H1 (cell line): Measurements from ENCODE around the gene RTKN. TPM values are rescaled to one million over a fixed set of nuclear protein-coding genes. Genes with fewer than 3 reads are reported as not detected.

Experiments used
- BCL11A ChIP-seq, 2 experiments: IDR thresholded peaks; one replicate each; pipeline ENCODE4 v1.6.1; 2011; ENCODE audit warnings: low read depth in 2 of 2, low read length in 2 of 2, mild to moderate bottlenecking in 2 of 2
- CEBPB ChIP-seq: IDR thresholded peaks from 2 replicates; pipeline ENCODE4 v1.6.1; 2012; ENCODE audit warnings: low read depth, low read length
- CHD2 ChIP-seq: IDR thresholded peaks from 2 replicates; pipeline ENCODE4 v1.6.1; 2012; ENCODE audit warnings: low read length, improper control_type of control experiment
- CTBP2 ChIP-seq: IDR thresholded peaks from 2 replicates; pipeline ENCODE4 v1.7.0; 2011; ENCODE audit warnings: borderline replicate concordance, mild to moderate bottlenecking, moderate library complexity, mixed read lengths, low read length; ENCODE audit not compliant: insufficient read depth, insufficient read length
- HDAC6 ChIP-seq: IDR thresholded peaks from one replicate; pipeline ENCODE4 v1.7.1; 2012; ENCODE audit warnings: low read depth, mild to moderate bottlenecking, inconsistent platforms, low read length, moderate library complexity
- JUND ChIP-seq: IDR thresholded peaks from 2 replicates; pipeline ENCODE4 v1.6.1; 2011; ENCODE audit warnings: mild to moderate bottlenecking, improper control_type of control experiment, low read length
- POLR2A ChIP-seq, 2 experiments: IDR thresholded peaks; 1 replicate in 1 of 2; 2 replicates in 1 of 2; pipeline ENCODE4 v1.6.1; 2011; ENCODE audit warnings: low read depth in 2 of 2, low read length in 2 of 2, mild to moderate bottlenecking in 2 of 2; ENCODE audit errors: control extremely low read depth in 1 of 2
- POU5F1 ChIP-seq: IDR thresholded peaks from 2 replicates; pipeline ENCODE4 v1.6.1; 2011; ENCODE audit warnings: low read depth, mild to moderate bottlenecking, low read length, moderate library complexity
- RBBP5 ChIP-seq: IDR thresholded peaks from 2 replicates; pipeline ENCODE4 v1.7.1; 2012; ENCODE audit warnings: low read depth, mild to moderate bottlenecking, inconsistent platforms, low read length, moderate library complexity, borderline replicate concordance
- SP2 ChIP-seq: IDR thresholded peaks from 2 replicates; pipeline ENCODE4 v1.6.1; 2012; ENCODE audit warnings: mild to moderate bottlenecking, low read length, inconsistent platforms
- SP4 ChIP-seq: IDR thresholded peaks from 2 replicates; pipeline ENCODE4 v1.6.1; 2012; ENCODE audit warnings: low read length, inconsistent platforms
- SRF ChIP-seq: IDR thresholded peaks from 2 replicates; pipeline ENCODE4 v1.6.1; 2011; ENCODE audit warnings: mild to moderate bottlenecking, low read depth, low read length, moderate library complexity
- polyA plus RNA-seq, 7 experiments: library from polyadenylated mRNA; depleted of rRNA in 3 of 7; stranded (reverse) in 5 of 7; unstranded in 2 of 7; fragments of >200 nt in 5 of 7; fragments of 200-250 nt in 2 of 7; gene quantifications; 1 replicate in 5 of 7; 2 replicates in 1 of 7; 4 replicates in 1 of 7; pipeline versions ENCODE4 v1.2.1 to v1.2.3, GENCODE V29; 2011 to 2013; ENCODE audit warnings: missing spikeins in 2 of 7, mixed read lengths in 2 of 7
- total RNA-seq: library from RNA; stranded (reverse); fragmentation: NEBNext Ultra II Directional; extraction: Animal tissue kit (Norgen Biotek cat#: 25700); gene quantifications from 2 replicates; pipeline ENCODE4 v1.2.1, GENCODE V29; 2021
- TF ChIP-seq, protein P1 (sequence below): fragments of 300-600 bp; sonication (generic); IDR thresholded peaks from 2 replicates; pipeline ENCODE4 v1.7.1; 2012; ENCODE audit warnings: low read length, moderate library complexity, mild to moderate bottlenecking, inconsistent platforms; ENCODE audit not compliant: insufficient replicate concordance

RTKN gene
- total and polyA plus RNA-seq, 2 of the 8 experiments (the other 6 are each of a cell fraction or from before 2014, with no cell fraction given): 40.2 to 54.1 TPM

DNA sequence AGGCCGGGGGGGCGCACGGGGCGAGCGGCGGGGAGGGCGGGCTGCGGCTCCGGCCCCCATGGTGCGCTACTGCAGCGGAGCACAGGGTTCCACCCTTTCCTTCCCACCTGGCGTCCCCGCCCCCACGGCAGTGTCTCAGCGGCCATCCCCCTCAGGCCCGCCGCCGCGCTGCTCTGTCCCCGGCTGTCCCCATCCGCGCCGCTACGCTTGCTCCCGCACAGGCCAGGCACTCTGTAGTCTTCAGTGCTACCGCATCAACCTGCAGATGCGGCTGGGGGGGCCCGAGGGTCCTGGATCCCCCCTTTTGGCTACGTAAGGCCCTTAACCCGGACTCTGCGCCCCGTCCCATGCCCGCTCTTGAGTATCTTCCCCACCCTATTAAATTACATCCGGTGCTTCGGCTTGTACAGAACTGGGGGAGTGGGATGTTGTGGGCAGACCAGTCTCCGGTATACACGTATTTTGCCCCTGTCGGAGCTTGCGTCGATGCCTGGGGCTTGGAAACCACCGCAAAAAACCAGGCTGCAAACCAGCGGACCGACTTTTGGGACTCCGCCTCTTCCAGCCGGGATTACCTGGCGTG is 15.9 kb upstream of the RTKN start (continued):
- TF ChIP-seq, protein P1, sequence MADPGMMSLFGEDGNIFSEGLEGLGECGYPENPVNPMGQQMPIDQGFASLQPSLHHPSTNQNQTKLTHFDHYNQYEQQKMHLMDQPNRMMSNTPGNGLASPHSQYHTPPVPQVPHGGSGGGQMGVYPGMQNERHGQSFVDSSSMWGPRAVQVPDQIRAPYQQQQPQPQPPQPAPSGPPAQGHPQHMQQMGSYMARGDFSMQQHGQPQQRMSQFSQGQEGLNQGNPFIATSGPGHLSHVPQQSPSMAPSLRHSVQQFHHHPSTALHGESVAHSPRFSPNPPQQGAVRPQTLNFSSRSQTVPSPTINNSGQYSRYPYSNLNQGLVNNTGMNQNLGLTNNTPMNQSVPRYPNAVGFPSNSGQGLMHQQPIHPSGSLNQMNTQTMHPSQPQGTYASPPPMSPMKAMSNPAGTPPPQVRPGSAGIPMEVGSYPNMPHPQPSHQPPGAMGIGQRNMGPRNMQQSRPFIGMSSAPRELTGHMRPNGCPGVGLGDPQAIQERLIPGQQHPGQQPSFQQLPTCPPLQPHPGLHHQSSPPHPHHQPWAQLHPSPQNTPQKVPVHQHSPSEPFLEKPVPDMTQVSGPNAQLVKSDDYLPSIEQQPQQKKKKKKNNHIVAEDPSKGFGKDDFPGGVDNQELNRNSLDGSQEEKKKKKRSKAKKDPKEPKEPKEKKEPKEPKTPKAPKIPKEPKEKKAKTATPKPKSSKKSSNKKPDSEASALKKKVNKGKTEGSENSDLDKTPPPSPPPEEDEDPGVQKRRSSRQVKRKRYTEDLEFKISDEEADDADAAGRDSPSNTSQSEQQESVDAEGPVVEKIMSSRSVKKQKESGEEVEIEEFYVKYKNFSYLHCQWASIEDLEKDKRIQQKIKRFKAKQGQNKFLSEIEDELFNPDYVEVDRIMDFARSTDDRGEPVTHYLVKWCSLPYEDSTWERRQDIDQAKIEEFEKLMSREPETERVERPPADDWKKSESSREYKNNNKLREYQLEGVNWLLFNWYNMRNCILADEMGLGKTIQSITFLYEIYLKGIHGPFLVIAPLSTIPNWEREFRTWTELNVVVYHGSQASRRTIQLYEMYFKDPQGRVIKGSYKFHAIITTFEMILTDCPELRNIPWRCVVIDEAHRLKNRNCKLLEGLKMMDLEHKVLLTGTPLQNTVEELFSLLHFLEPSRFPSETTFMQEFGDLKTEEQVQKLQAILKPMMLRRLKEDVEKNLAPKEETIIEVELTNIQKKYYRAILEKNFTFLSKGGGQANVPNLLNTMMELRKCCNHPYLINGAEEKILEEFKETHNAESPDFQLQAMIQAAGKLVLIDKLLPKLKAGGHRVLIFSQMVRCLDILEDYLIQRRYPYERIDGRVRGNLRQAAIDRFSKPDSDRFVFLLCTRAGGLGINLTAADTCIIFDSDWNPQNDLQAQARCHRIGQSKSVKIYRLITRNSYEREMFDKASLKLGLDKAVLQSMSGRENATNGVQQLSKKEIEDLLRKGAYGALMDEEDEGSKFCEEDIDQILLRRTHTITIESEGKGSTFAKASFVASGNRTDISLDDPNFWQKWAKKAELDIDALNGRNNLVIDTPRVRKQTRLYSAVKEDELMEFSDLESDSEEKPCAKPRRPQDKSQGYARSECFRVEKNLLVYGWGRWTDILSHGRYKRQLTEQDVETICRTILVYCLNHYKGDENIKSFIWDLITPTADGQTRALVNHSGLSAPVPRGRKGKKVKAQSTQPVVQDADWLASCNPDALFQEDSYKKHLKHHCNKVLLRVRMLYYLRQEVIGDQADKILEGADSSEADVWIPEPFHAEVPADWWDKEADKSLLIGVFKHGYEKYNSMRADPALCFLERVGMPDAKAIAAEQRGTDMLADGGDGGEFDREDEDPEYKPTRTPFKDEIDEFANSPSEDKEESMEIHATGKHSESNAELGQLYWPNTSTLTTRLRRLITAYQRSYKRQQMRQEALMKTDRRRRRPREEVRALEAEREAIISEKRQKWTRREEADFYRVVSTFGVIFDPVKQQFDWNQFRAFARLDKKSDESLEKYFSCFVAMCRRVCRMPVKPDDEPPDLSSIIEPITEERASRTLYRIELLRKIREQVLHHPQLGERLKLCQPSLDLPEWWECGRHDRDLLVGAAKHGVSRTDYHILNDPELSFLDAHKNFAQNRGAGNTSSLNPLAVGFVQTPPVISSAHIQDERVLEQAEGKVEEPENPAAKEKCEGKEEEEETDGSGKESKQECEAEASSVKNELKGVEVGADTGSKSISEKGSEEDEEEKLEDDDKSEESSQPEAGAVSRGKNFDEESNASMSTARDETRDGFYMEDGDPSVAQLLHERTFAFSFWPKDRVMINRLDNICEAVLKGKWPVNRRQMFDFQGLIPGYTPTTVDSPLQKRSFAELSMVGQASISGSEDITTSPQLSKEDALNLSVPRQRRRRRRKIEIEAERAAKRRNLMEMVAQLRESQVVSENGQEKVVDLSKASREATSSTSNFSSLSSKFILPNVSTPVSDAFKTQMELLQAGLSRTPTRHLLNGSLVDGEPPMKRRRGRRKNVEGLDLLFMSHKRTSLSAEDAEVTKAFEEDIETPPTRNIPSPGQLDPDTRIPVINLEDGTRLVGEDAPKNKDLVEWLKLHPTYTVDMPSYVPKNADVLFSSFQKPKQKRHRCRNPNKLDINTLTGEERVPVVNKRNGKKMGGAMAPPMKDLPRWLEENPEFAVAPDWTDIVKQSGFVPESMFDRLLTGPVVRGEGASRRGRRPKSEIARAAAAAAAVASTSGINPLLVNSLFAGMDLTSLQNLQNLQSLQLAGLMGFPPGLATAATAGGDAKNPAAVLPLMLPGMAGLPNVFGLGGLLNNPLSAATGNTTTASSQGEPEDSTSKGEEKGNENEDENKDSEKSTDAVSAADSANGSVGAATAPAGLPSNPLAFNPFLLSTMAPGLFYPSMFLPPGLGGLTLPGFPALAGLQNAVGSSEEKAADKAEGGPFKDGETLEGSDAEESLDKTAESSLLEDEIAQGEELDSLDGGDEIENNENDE: no peak
- TF ChIP-seq JUND: no peak
- no peak for TF ChIP-seq SRF
- no peak for TF ChIP-seq CTBP2
- TF ChIP-seq CHD2: no peak
- TF ChIP-seq POU5F1: no peak
- no peak for TF ChIP-seq CEBPB
- 0 out of 2 replicates have a peak, but pooled peaks have one; percentile 29 for TF ChIP-seq RBBP5
- TF ChIP-seq POLR2A (IDR thresholded peaks at IDR 0.05; ENCODE audit: control extremely low read depth in 1 of 2, low read depth in 2 of 2, low read length in 2 of 2): peak in 1 of 2 experiments; percentile 35; a peak in 1 of 3 replicates
- no peak for TF ChIP-seq HDAC6
- TF ChIP-seq SP2: no peak
- no peak for TF ChIP-seq BCL11A (IDR thresholded peaks at IDR 0.05; ENCODE audit: low read depth in 2 of 2, low read length in 2 of 2)
- TF ChIP-seq SP4: no peak
